ENCODE data around the gene SOD2. TPM values are rescaled to one million over a fixed set of nuclear protein-coding genes. Genes with fewer than 3 reads are reported as not detected.
A peak's percentile ranks its signal among the peaks of the same experiment; 100 is the strongest.
"Not testable (repeated sequence)": the region's sequence is repeated elsewhere in the genome, so short reads cannot be mapped to it uniquely, and the experiment has no call there.

The SOD2 gene
- polyA plus RNA-seq, 3 donors, result 447 to 746 (median 569) TPM

DNA sequence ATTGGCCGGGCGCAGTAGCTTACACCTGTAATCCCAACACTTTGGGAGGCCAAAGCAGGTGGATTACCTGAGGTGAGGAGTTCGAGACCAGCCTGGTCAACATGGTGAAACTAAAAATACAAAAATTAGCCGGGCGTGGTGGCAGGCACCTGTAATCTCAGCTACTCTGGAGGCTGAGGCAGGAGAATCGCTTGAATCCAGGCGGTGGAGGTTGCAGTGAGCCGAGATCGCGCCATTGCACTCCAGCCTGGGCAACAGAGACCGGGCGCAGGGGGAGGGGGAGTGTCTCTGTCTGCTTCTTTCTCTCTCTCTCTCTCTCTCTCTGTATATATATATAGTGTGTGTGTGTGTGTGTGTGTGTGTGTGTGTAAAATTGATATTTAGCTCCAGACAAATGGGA, 39.5 kb upstream of the SOD2 start:
- H3K9me3 Mint-ChIP-seq; H3K27ac ChIP-seq (ENCODE audit: low read depth in 1 of 2, low read length in 2 of 2); H2AFZ ChIP-seq (ENCODE audit: insufficient read depth, low read depth, low read length, poor library complexity, severe bottlenecking); H3K27me3 ChIP-seq (ENCODE audit: control insufficient read depth in 2 of 2, insufficient read depth in 2 of 2, low read length in 2 of 2); H3K9ac ChIP-seq (ENCODE audit: insufficient read depth, low read length, poor library complexity, severe bottlenecking); intact Hi-C loops (cut with micrococcal nuclease); H3K27me3 Mint-ChIP-seq (ENCODE audit: low read depth in 3 of 3); H3K4me3 ChIP-seq (replicated peaks in 1 of 3; ENCODE audit: low read depth in 2 of 3, low read length in 3 of 3); H3K9me3 ChIP-seq (replicated peaks in 1 of 2; ENCODE audit: control insufficient read depth in 1 of 2, insufficient read depth in 1 of 2, low read length in 2 of 2); DNase-seq; H3K4me2 ChIP-seq (replicated peaks; ENCODE audit: extremely low read depth, low read length, poor library complexity, severe bottlenecking); H3K4me3 Mint-ChIP-seq: not testable (repeated sequence)
- Histone ChIP-seq H3K4me1 (ENCODE audit: control insufficient read depth in 1 of 2, insufficient read depth in 2 of 2, low read length in 2 of 2) (peaks cover 18 to 29% of the 10 kb centered on the region in 2 donors), H3K79me2 (ENCODE audit: insufficient read depth, low read length) (peaks cover 100% of the 10 kb centered on the region), H4K20me1 (ENCODE audit: insufficient read depth, low read length) (peaks cover 97% of the 10 kb centered on the region), H3K36me3 (replicated peaks in 1 of 2; ENCODE audit: control insufficient read depth in 1 of 2, insufficient read depth in 2 of 2, low read length in 2 of 2) (peaks cover 4 to 19% of the 10 kb centered on the region in 2 donors)
- peaks cover 48% of the 10 kb centered on the region for H3K4me1 Mint-ChIP-seq
- peaks cover 6 to 13% of the 10 kb centered on the region in 2 donors for H3K36me3 Mint-ChIP-seq
- peak overlapping the region in 3 of 7 donors; percentile 42 to 63 (median 56) for H3K27ac Mint-ChIP-seq
- WGBS (ENCODE audit: insufficient coverage), result 100% methylated on average over 3 of the region's 12 CpGs

DNA sequence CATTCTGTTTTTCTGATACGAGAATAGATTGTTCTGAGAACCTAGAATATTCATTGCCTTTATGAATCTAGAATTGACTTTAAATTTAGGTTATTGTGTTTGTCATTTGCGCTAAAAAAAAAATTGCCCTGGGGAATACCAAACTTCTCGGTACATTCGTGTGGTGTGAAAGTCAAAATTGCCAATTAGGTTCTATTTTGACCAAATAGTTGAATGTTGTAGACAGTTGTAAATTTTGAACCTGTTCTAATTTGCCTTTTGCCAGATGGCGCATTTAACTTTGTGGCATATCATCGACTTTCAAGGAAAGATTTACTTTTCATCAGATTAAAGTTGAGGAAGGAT, 37.3 kb upstream of the SOD2 start:
- peak overlapping the region in 1 of 3 experiments; percentile 97 for H3K4me3 ChIP-seq (replicated peaks in 1 of 3; ENCODE audit: low read depth in 2 of 3, low read length in 3 of 3)
- WGBS (ENCODE audit: insufficient coverage), result 90% methylated on average over 2 of the region's 6 CpGs

More for the DNA sequence above, 37.3 kb upstream of the SOD2 start:
- Histone ChIP-seq H3K27ac (ENCODE audit: low read depth in 1 of 2, low read length in 2 of 2) (peak overlapping the region in 1 of 2 donors; percentile 89), H2AFZ (ENCODE audit: insufficient read depth, low read depth, low read length, poor library complexity, severe bottlenecking) (no peak overlapping the region), H3K27me3 (ENCODE audit: control insufficient read depth in 2 of 2, insufficient read depth in 2 of 2, low read length in 2 of 2) (no peaks in the 10 kb centered on the region), H3K4me1 (ENCODE audit: control insufficient read depth in 1 of 2, insufficient read depth in 2 of 2, low read length in 2 of 2) (peaks cover 27 to 44% of the 10 kb centered on the region in 2 donors), H3K4me2 (replicated peaks; ENCODE audit: extremely low read depth, low read length, poor library complexity, severe bottlenecking) (peak overlapping the region; percentile 81), H4K20me1 (ENCODE audit: insufficient read depth, low read length) (peaks cover 74% of the 10 kb centered on the region), H3K9me3 (replicated peaks in 1 of 2; ENCODE audit: control insufficient read depth in 1 of 2, insufficient read depth in 1 of 2, low read length in 2 of 2) (no peaks in the 10 kb centered on the region), H3K9ac (ENCODE audit: insufficient read depth, low read length, poor library complexity, severe bottlenecking) (no peak overlapping the region), H3K36me3 (replicated peaks in 1 of 2; ENCODE audit: control insufficient read depth in 1 of 2, insufficient read depth in 2 of 2, low read length in 2 of 2) (peaks cover 0 to 9% of the 10 kb centered on the region in 2 donors), H3K79me2 (ENCODE audit: insufficient read depth, low read length) (peaks cover 94% of the 10 kb centered on the region)
- no peaks in the 10 kb centered on the region for H3K9me3 Mint-ChIP-seq
- H3K36me3 Mint-ChIP-seq, result peaks cover 6 to 13% of the 10 kb centered on the region in 2 donors
- no peaks in the 10 kb centered on the region for H3K27me3 Mint-ChIP-seq (ENCODE audit: low read depth in 3 of 3)
- peak overlapping the region in 1 of 7 donors; percentile 25 for H3K27ac Mint-ChIP-seq
- no peak for DNase-seq
- H3K4me1 Mint-ChIP-seq, result peaks cover 55% of the 10 kb centered on the region
- H3K4me3 Mint-ChIP-seq, result no peak overlapping the region
- intact Hi-C loops (cut with micrococcal nuclease), result no loop called here
- TF ChIP-seq, protein P1, sequence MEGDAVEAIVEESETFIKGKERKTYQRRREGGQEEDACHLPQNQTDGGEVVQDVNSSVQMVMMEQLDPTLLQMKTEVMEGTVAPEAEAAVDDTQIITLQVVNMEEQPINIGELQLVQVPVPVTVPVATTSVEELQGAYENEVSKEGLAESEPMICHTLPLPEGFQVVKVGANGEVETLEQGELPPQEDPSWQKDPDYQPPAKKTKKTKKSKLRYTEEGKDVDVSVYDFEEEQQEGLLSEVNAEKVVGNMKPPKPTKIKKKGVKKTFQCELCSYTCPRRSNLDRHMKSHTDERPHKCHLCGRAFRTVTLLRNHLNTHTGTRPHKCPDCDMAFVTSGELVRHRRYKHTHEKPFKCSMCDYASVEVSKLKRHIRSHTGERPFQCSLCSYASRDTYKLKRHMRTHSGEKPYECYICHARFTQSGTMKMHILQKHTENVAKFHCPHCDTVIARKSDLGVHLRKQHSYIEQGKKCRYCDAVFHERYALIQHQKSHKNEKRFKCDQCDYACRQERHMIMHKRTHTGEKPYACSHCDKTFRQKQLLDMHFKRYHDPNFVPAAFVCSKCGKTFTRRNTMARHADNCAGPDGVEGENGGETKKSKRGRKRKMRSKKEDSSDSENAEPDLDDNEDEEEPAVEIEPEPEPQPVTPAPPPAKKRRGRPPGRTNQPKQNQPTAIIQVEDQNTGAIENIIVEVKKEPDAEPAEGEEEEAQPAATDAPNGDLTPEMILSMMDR (IDR thresholded peaks at IDR 0.05), result no peak
